Testis (tissue), 2 donors: Measurements from ENCODE around the gene WDR93.

Experiments
- CTCF ChIP-seq, 3 experiments: fragments of 450-650 bp in 2 of 3; fragments of 200-600 bp in 1 of 3; sonication (generic) in 1 of 3; IDR thresholded peaks; one replicate each; pipeline ENCODE4 v1.5.1; 2016 to 2019; ENCODE audit warnings: antibody characterized with exemption in 3 of 3, mild to moderate bottlenecking in 2 of 3, moderate library complexity in 1 of 3
- POLR2A ChIP-seq: fragments of 450-650 bp; IDR thresholded peaks from one replicate; pipeline ENCODE4 v1.6.1; 2017; ENCODE audit warnings: antibody characterized with exemption, mild to moderate bottlenecking, moderate library complexity

GRCh38 chr15:89783111-89783860 lies 92.7 kb downstream of the WDR93 start:
- no peak for TF ChIP-seq CTCF (IDR thresholded peaks at IDR 0.05)
- no peak for TF ChIP-seq POLR2A
